K562 (cell line): ENCODE results near the gene UBE2I. TPM values are rescaled to one million over a fixed set of nuclear protein-coding genes. Genes with fewer than 3 reads are reported as not detected.

ENCODE experiments used
- ATAC-seq: fragments of 200-7000 bp; cut with Tn5 transposase; 3 replicates; pipeline ENCODE4 v1.9.1; 2020; ENCODE audit warnings: moderate library complexity
- BruUV-seq: library from RNA; stranded (reverse); fragments of 400-500 nt; replicated peaks from 2 replicates; lab custom pipeline; 2021; lab: Mats Ljungman, UMichigan
- CTCF ChIA-PET: fragments of 300-600 bp; formaldehyde crosslinking; extraction: SDS; loops from one replicate; lab custom pipeline; 2021; ENCODE audit warnings: low intra/inter-chr PET ratio; lab: Yijun Ruan, JAX
- POLR2A ChIA-PET: fragments of 300-600, 350-650 bp; sonication (Branson Sonifier 250); formaldehyde crosslinking; extraction: SDS; loops from one replicate; lab custom pipeline; 2021; ENCODE audit warnings: antibody characterized with exemption, inconsistent platforms; lab: Yijun Ruan, JAX
- DNase-seq, 4 experiments: peaks; one replicate each; pipeline versions ENCODE4 v3.0.0 to v3.0.0-alpha.2; 2011 to 2018; ENCODE audit warnings: low spot score in 3 of 4, mixed read lengths in 3 of 4; ENCODE audit errors: extremely low read depth in 1 of 4
- FAIRE-seq: peaks from 2 replicates; lab custom pipeline; 2011; peaks lifted over from hg19 to GRCh38; lab: Jason Lieb, UNC
- H2AFZ ChIP-seq: 2 replicates; pipeline ENCODE4 v1.6.0; 2011; ENCODE audit warnings: low read depth, low read length, control low read depth, inconsistent platforms
- H3K27ac ChIP-seq: fragments of 200-600 bp; 3 replicates; pipeline ENCODE4 v1.8.0; 2011; ENCODE audit warnings: low read depth, mild to moderate bottlenecking, control low read depth, inconsistent platforms, low read length, moderate library complexity, mixed read lengths; ENCODE audit errors: extremely low read depth
- H3K27me3 ChIP-seq, 2 experiments: fragments of 300-600 bp in 1 of 2; 2 replicates in 1 of 2; 3 replicates in 1 of 2; pipeline versions ENCODE4 v1.6.0 to v1.8.0; 2011; ENCODE audit warnings: inconsistent platforms in 2 of 2, low read length in 2 of 2, mild to moderate bottlenecking in 1 of 2, mixed read lengths in 1 of 2, moderate library complexity in 1 of 2; ENCODE audit not compliant: control insufficient read depth in 2 of 2, insufficient read depth in 2 of 2
- H3K36me3 ChIP-seq: fragments of 300-600 bp; 3 replicates; pipeline ENCODE4 v1.8.0; 2011; ENCODE audit warnings: mild to moderate bottlenecking, low read length, inconsistent platforms; ENCODE audit not compliant: control insufficient read depth, insufficient read depth
- H3K4me1 ChIP-seq, 2 experiments: fragments of 200-600 bp in 1 of 2; replicated peaks in 1 of 2; 2 replicates in 1 of 2; 3 replicates in 1 of 2; pipeline versions ENCODE4 v1.5.1 to v1.8.0; 2011; ENCODE audit warnings: inconsistent platforms in 2 of 2, low read length in 2 of 2, mild to moderate bottlenecking in 1 of 2, mixed read lengths in 1 of 2, moderate library complexity in 1 of 2; ENCODE audit not compliant: control insufficient read depth in 2 of 2, insufficient read depth in 2 of 2
- H3K4me2 ChIP-seq: 2 replicates; pipeline ENCODE4 v1.6.1; 2011; ENCODE audit warnings: low read length, control low read depth, inconsistent platforms, mixed read lengths; ENCODE audit not compliant: insufficient read depth
- H3K4me3 ChIP-seq: fragments of 200-600 bp; sonication (generic), shearing (Covaris generic); 2 replicates; pipeline ENCODE4 v1.5.1; 2016; ENCODE audit warnings: control low read depth, inconsistent platforms
- H3K79me2 ChIP-seq: fragments of 200-600 bp; 3 replicates; pipeline ENCODE4 v1.8.0; 2011; ENCODE audit warnings: low read length, inconsistent platforms; ENCODE audit not compliant: control insufficient read depth, insufficient read depth
- H3K9ac ChIP-seq, 2 experiments: 2 replicates each; pipeline versions ENCODE4 v1.6.0 to v1.6.1; 2011; ENCODE audit warnings: low read depth in 2 of 2, low read length in 2 of 2, control low read depth in 1 of 2, inconsistent platforms in 1 of 2, mild to moderate bottlenecking in 1 of 2, mixed read lengths in 1 of 2; ENCODE audit not compliant: insufficient read depth in 1 of 2
- H3K9me1 ChIP-seq: one replicate; pipeline ENCODE4 v1.6.0; 2011; ENCODE audit warnings: inconsistent platforms, mild to moderate bottlenecking, low read length, moderate library complexity; ENCODE audit not compliant: control insufficient read depth, insufficient read depth
- H3K9me3 ChIP-seq: replicated peaks from 2 replicates; pipeline ENCODE4 v1.5.1; 2011; ENCODE audit warnings: low read depth, low read length, inconsistent platforms; ENCODE audit not compliant: control insufficient read depth, insufficient read depth
- H4K20me1 ChIP-seq: replicated peaks from 2 replicates; pipeline ENCODE4 v1.6.1; 2011; ENCODE audit warnings: low read length, inconsistent platforms, mixed read lengths; ENCODE audit not compliant: control insufficient read depth, insufficient read depth
- BDP1 ChIP-seq: IDR thresholded peaks from 3 replicates; pipeline ENCODE4 v1.6.1; 2011; ENCODE audit not compliant: insufficient read length, insufficient read depth
- CCNT2 ChIP-seq: IDR thresholded peaks from 2 replicates; pipeline ENCODE4 v1.6.1; 2011; ENCODE audit warnings: borderline replicate concordance, low read depth, mild to moderate bottlenecking, moderate library complexity, mixed read lengths, low read length; ENCODE audit not compliant: insufficient read length; ENCODE audit errors: extremely low read depth
- FOXJ3 ChIP-seq: sonication (generic); formaldehyde crosslinking; IDR thresholded peaks from 2 replicates; pipeline ENCODE4 v1.4.0; 2020; ENCODE audit warnings: mild to moderate bottlenecking, missing genetic modification reagents
- HEY1 ChIP-seq: fragments of 250-450 bp; sonication (Bioruptor Pico); IDR thresholded peaks from 2 replicates; pipeline ENCODE4 v1.5.0; 2020; ENCODE audit warnings: mild to moderate bottlenecking, moderate library complexity, borderline replicate concordance
- HLTF ChIP-seq: fragments of 450-650 bp; IDR thresholded peaks from 2 replicates; pipeline ENCODE4 v1.6.1; 2016
- MAFF ChIP-seq: IDR thresholded peaks from 2 replicates; pipeline ENCODE4 v1.6.1; 2012; ENCODE audit warnings: low read length, improper control_type of control experiment
- MYBL2 ChIP-seq, 2 experiments: fragments of 450-650 bp in 1 of 2; sonication (generic) in 1 of 2; formaldehyde crosslinking in 1 of 2; IDR thresholded peaks; 2 replicates each; pipeline versions ENCODE4 v1.6.1 to v1.8.1; 2017 to 2022; ENCODE audit warnings: borderline replicate concordance in 1 of 2, inconsistent platforms in 1 of 2, low read depth in 1 of 2, mild to moderate bottlenecking in 1 of 2, missing genetic modification reagents in 1 of 2, moderate library complexity in 1 of 2
- POLR2AphosphoS5 ChIP-seq: IDR thresholded peaks from 2 replicates; pipeline ENCODE4 v1.6.1; 2011; ENCODE audit warnings: mild to moderate bottlenecking, low read depth, low read length, moderate library complexity; ENCODE audit not compliant: control insufficient read depth, insufficient read depth
- POLR3G ChIP-seq: IDR thresholded peaks from 2 replicates; pipeline ENCODE4 v1.6.1; 2011; ENCODE audit not compliant: insufficient read length, insufficient replicate concordance; ENCODE audit errors: extremely low read depth
- RFX7 ChIP-seq: fragments of 250-450 bp; sonication (Bioruptor Pico); IDR thresholded peaks from 2 replicates; pipeline ENCODE4 v1.5.1; 2021; ENCODE audit warnings: mild to moderate bottlenecking
- SUPT5H ChIP-seq: fragments of 450-650 bp; IDR thresholded peaks from 2 replicates; pipeline ENCODE4 v1.6.1; 2016
- ZNF445 ChIP-seq: fragments of 250-450 bp; sonication (Bioruptor Pico); IDR thresholded peaks from 2 replicates; pipeline ENCODE4 v1.4.0; 2020; ENCODE audit warnings: low read depth, mild to moderate bottlenecking, moderate library complexity
- ZNF586 ChIP-seq: fragments of 450-650 bp; formaldehyde crosslinking; conservative IDR thresholded peaks from 2 replicates; pipeline ENCODE4 v1.4.0; 2020; ENCODE audit warnings: mild to moderate bottlenecking, moderate library complexity
- ZSCAN29 ChIP-seq: fragments of 450-650 bp; IDR thresholded peaks from 2 replicates; pipeline ENCODE4 v1.6.1; 2017
- WGBS: fragments of 100-300 bp; shearing (Covaris generic); methylation state at CpG from one replicate; pipeline ENCODE4 v1.1.6; 2016; ENCODE audit warnings: low coverage, mixed read lengths; ENCODE audit not compliant: insufficient coverage; ENCODE audit errors: missing lambda C conversion rate; 5-methylcytosine and 5-hydroxymethylcytosine counted together
- in situ Hi-C: fragments of 300-500 bp; cut with MboI; formaldehyde crosslinking; loops from 4 replicates; pipeline ENCODE4 v1.15.0; 2018; ENCODE audit warnings: inconsistent platforms, mixed read lengths
- intact Hi-C: fragments of 100-400 bp; cut with micrococcal nuclease; formaldehyde crosslinking; loops from 2 replicates; pipeline ENCODE4 v1.14.2; 2022
- polyA plus RNA-seq, 8 experiments: library from polyadenylated mRNA; depleted of rRNA in 4 of 8; stranded (reverse) in 5 of 8; unstranded in 3 of 8; fragments of >200 nt; fragmentation: Nextera tagmentation in 2 of 8; fragmentation: Illumina TruSeq in 1 of 8; extraction: Ambion mirVana in 2 of 8; extraction: Trizol in 1 of 8; gene quantifications; 2 replicates each; pipeline versions ENCODE4 v1.2.1 to v1.2.3, GENCODE V29; 2011 to 2014; ENCODE audit warnings: inconsistent platforms in 1 of 8, missing spikeins in 1 of 8
- total RNA-seq, 7 experiments: library from RNA; depleted of rRNA in 6 of 7; stranded (reverse); fragments of >200 nt in 6 of 7; fragmentation: Illumina TruSeq in 2 of 7; extraction: Trizol in 2 of 7; gene quantifications; 2 replicates each; pipeline versions ENCODE4 v1.2.1 to v1.2.3, GENCODE V29; 2011 to 2021; ENCODE audit warnings: low replicate concordance in 1 of 7
- TF ChIP-seq, protein P1 (sequence below): sonication (generic); formaldehyde crosslinking; IDR thresholded peaks from 2 replicates; pipeline ENCODE4 v1.4.0; 2020; ENCODE audit warnings: mild to moderate bottlenecking, missing genetic modification reagents
- TF ChIP-seq, protein P2 (sequence below): fragments of 450-650 bp; IDR thresholded peaks from 2 replicates; pipeline ENCODE4 v1.6.1; 2017; ENCODE audit warnings: antibody characterized with exemption

UBE2I gene
- total and polyA plus RNA-seq, 9 of the 15 experiments (the other 6 are each of a cell fraction or from before 2014, with no cell fraction given) = 36.6 to 254 (median 104) TPM

DNA sequence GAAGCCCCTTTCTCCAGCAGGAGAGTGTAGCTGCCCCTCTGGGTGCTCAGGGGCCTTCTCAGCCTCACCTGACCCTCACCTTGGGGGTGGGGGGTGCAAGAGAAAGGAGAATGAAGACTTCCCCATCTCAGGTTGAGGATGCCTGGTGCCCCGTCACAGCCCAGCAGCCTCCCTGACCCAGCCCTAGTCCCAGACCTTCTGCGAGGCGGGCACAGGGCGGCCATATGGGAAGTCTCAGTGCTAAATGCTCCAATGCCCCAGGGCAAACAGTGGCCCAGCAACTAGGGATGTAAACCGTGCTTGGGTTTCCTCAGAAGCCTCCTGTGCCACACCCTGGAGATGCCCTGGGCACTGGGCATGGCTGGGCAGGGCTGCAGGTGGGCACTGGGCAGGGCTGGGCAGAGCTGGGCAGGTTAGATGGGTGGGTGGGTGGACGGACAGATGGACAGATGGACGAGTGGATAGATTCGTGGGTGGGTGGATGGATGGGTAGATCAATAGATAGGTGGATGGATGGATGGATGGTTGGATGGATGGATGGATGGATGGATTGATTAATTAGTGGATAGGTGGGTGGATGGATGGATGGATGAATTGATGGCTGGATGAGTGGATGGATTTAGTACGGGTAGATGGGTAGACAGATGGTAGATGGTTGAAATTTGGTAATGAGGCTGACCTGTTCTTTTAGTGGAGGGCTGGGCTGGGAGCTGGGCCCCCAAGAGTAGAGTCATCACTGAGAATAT, 36.8 kb upstream of the UBE2I start (continued):
- TF ChIP-seq POLR2AphosphoS5 = no peak
- TF ChIP-seq POLR3G = no peak
- no peak for TF ChIP-seq ZNF445 (CRISPR knock-in tag)
- no peak for TF ChIP-seq RFX7 (CRISPR knock-in tag)
- TF ChIP-seq BDP1 = no peak
- TF ChIP-seq MYBL2 (IDR thresholded peaks at IDR 0.05; ENCODE audit: low read depth) = no peak
- no peak for TF ChIP-seq MYBL2 (CRISPR knock-in tag; IDR thresholded peaks at IDR 0.05; ENCODE audit: borderline replicate concordance)
- TF ChIP-seq, protein P1, sequence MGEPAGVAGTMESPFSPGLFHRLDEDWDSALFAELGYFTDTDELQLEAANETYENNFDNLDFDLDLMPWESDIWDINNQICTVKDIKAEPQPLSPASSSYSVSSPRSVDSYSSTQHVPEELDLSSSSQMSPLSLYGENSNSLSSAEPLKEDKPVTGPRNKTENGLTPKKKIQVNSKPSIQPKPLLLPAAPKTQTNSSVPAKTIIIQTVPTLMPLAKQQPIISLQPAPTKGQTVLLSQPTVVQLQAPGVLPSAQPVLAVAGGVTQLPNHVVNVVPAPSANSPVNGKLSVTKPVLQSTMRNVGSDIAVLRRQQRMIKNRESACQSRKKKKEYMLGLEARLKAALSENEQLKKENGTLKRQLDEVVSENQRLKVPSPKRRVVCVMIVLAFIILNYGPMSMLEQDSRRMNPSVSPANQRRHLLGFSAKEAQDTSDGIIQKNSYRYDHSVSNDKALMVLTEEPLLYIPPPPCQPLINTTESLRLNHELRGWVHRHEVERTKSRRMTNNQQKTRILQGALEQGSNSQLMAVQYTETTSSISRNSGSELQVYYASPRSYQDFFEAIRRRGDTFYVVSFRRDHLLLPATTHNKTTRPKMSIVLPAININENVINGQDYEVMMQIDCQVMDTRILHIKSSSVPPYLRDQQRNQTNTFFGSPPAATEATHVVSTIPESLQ (CRISPR knock-in tag) = no peak
- no peak for TF ChIP-seq HLTF

DNA sequence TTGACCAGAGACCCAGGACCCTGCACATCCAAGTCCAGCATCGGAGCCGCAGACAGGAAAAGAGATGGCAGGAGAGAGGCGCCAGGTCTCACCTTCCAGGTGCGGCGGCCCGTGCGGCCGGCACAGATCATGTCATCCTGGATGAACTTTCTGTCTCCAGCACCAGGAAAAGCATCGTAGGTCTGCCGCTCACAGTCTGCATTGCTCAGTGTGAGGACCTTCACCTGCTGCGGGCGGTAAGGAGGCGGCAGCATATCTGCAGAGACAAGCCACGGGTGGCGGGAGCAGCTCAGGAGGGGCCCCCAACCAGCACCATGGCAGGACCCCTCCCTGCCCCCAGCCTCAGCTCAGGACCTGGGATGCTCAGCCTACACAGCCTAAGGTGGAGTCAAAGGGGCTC, 35.6 kb upstream of the UBE2I start:
- peaks cover 3 to 44% of the 10 kb centered on the region in 2 experiments; a peak in 3 of 5 replicates for H3K4me1 ChIP-seq
- H3K9me3 ChIP-seq = no peaks in the 10 kb centered on the region
- intact Hi-C loops = no loop called here
- DNase-seq (no peak), ATAC-seq (no peak), FAIRE-seq (no peak)
- 34% methylated on average over 13 of the region's 15 CpGs for WGBS
- no TSS peak for BruUV-seq
- CTCF ChIA-PET = no interaction called here
- H3K4me3 ChIP-seq = no peak overlapping the region
- no peaks in the 10 kb centered on the region for H3K9me1 ChIP-seq
- H3K27ac ChIP-seq = no peak overlapping the region
- no peaks in the 10 kb centered on the region for H3K36me3 ChIP-seq
- no peaks in the 10 kb centered on the region for H4K20me1 ChIP-seq
- in situ Hi-C loops = no loop called here
- POLR2A ChIA-PET = interaction anchor here (0.8 to 1.6 kb wide), 2 partner anchors 10 to 58 kb away, joined by 3 read pairs; no protein-coding TSS in a partner anchor
- H3K4me2 ChIP-seq = no peak overlapping the region
- H3K27me3 ChIP-seq = peaks cover 0 to 22% of the 10 kb centered on the region in 2 experiments; a peak in 3 of 5 replicates
- no peak overlapping the region for H3K9ac ChIP-seq
- H2AFZ ChIP-seq = no peak overlapping the region
- no peaks in the 10 kb centered on the region for H3K79me2 ChIP-seq
- TF ChIP-seq, protein P2, sequence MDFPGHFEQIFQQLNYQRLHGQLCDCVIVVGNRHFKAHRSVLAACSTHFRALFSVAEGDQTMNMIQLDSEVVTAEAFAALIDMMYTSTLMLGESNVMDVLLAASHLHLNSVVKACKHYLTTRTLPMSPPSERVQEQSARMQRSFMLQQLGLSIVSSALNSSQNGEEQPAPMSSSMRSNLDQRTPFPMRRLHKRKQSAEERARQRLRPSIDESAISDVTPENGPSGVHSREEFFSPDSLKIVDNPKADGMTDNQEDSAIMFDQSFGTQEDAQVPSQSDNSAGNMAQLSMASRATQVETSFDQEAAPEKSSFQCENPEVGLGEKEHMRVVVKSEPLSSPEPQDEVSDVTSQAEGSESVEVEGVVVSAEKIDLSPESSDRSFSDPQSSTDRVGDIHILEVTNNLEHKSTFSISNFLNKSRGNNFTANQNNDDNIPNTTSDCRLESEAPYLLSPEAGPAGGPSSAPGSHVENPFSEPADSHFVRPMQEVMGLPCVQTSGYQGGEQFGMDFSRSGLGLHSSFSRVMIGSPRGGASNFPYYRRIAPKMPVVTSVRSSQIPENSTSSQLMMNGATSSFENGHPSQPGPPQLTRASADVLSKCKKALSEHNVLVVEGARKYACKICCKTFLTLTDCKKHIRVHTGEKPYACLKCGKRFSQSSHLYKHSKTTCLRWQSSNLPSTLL = no peak
- no peak for TF ChIP-seq ZNF586 (CRISPR knock-in tag)
- TF ChIP-seq SUPT5H = no peak
- no peak for TF ChIP-seq FOXJ3 (CRISPR knock-in tag)
- TF ChIP-seq ZSCAN29 = no peak
- no peak for TF ChIP-seq CCNT2
- TF ChIP-seq HEY1 (CRISPR knock-in tag) = no peak
- no peak for TF ChIP-seq MAFF
